Activated CD4-positive, alpha-beta T cell treated with anti-CD3 and anti-CD28 coated beads, Interleukin-2, amount 10 ng/mL, durations not matched to agents 24 days and 14 days (primary cell): ENCODE data around the gene SPRED3. TPM values are rescaled to one million over a fixed set of nuclear protein-coding genes. Genes with fewer than 3 reads are reported as not detected.
"Not testable (repeated sequence)": the region's sequence is repeated elsewhere in the genome, so short reads cannot be mapped to it uniquely, and the experiment has no call there.

ENCODE experiments used
- DNase-seq: peaks from one replicate; pipeline ENCODE4 v3.0.0; 2022
- H3K27ac Mint-ChIP-seq: one replicate; pipeline ENCODE4 v1.8.0; 2022; ENCODE audit warnings: mild to moderate bottlenecking, mixed read lengths
- H3K27me3 Mint-ChIP-seq: one replicate; pipeline ENCODE4 v1.8.0; 2022; ENCODE audit warnings: mixed read lengths
- H3K36me3 Mint-ChIP-seq: one replicate; pipeline ENCODE4 v1.8.0; 2022; ENCODE audit warnings: low read depth, mild to moderate bottlenecking, mixed read lengths
- H3K4me1 Mint-ChIP-seq: one replicate; pipeline ENCODE4 v1.8.0; 2021; ENCODE audit warnings: mixed read lengths
- H3K4me3 Mint-ChIP-seq: one replicate; pipeline ENCODE4 v1.8.0; 2022; ENCODE audit warnings: mild to moderate bottlenecking, moderate library complexity, mixed read lengths
- H3K9me3 Mint-ChIP-seq: one replicate; pipeline ENCODE4 v1.8.0; 2021; ENCODE audit warnings: mixed read lengths
- intact Hi-C: fragments of 100-400 bp; cut with micrococcal nuclease; formaldehyde crosslinking; loops from one replicate; pipeline ENCODE4 v1.15.1; 2023
- total RNA-seq: library from RNA; stranded (reverse); gene quantifications from 2 replicates; pipeline ENCODE4 v1.2.3, GENCODE V29; 2022

Gene SPRED3
- total RNA-seq, 1 donor from 2014 or later, result 2.9 TPM

DNA sequence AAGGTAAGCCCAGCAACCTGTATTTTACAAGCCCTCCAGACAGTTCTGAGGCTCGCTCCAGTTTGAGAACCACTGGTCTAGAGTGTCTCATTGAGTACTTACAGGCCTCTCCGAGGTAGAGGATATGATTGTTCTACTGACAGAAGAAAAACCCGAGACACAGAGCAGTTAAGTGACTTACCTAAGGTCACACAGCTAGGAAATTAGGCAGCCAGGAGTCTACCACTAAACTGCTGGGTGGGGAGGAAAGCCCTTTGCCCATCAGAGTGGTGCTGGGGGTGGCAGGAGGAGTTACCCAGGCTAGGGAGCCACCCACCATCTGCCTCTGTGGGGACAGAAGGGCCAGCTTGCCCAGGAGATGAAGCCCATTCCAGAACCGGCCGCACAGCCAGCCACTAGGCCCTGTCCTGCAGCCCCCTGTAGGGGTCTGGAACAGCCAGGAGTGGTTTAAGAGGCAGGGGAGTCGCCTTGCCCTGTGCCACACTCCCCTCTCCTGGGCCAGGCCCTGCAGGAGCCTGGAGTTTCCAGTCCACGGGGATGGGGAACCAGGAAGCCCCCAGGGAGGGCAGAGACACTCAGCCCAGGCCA, 36.8 kb downstream of the SPRED3 start:
- Mint-ChIP-seq H3K27me3 (no peaks in the 10 kb centered on the region), H3K27ac (peak overlapping the region; percentile 84), H3K4me3 (peak overlapping the region; percentile 40), H3K9me3 (no peaks in the 10 kb centered on the region), H3K36me3 (no peaks in the 10 kb centered on the region), H3K4me1 (peaks cover 25% of the 10 kb centered on the region)
- intact Hi-C loops, result no loop called here
- no peak for DNase-seq

DNA sequence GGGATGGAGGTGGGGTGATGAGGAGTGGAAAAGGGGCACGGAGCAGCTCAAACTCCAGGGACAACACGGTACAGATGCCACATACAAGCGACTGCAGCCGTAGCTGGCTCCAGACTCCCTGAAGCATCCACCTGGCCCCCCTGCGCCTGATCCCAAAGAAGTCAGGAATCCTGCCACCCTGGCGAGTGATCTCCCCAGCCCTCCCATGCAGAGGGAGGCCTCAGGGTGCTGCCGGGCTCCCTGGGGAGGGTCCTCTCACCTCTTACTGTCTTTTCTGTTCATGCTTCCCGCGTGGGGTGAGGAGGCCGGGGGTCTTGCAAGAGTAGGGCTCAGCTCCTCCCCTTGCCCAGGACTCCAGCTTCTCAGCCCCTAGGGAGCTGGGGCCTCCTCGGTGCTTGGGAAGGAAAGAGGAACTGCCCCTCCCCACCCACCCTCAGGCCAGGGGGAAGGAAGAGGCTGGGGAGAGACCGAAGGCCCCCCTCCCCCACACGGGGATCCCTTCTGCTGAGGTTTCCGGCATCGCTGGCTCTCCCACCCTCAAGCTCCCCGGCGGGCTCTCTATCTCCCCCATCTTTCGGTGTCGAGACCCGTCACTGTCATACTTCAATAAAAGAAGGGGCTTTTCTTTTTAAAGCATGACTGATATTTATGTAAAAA, 37.4 kb downstream of the SPRED3 start, which contains the start of gene RASGRP4:
TSS of gene RASGRP4 (minus strand) at position 410 of the 657 bp plus-strand sequence. CDS start at position 282, 128 bp downstream.
- Mint-ChIP-seq H3K27ac (peak within 1 kb of the TSS; percentile 86), H3K27me3 (peaks cover 2% of the 10 kb centered on the region), H3K36me3 (no peaks in the 10 kb centered on the region), H3K9me3 (no peaks in the 10 kb centered on the region), H3K4me3 (peak within 1 kb of the TSS; percentile 52), H3K4me1 (peaks cover 27% of the 10 kb centered on the region)
- DNase-seq, result peak; percentile 75
- intact Hi-C loops, result loop anchor here (2.0 kb wide), 1 partner anchor 23 kb away; the partner anchor contains the start of gene FAM98C

DNA sequence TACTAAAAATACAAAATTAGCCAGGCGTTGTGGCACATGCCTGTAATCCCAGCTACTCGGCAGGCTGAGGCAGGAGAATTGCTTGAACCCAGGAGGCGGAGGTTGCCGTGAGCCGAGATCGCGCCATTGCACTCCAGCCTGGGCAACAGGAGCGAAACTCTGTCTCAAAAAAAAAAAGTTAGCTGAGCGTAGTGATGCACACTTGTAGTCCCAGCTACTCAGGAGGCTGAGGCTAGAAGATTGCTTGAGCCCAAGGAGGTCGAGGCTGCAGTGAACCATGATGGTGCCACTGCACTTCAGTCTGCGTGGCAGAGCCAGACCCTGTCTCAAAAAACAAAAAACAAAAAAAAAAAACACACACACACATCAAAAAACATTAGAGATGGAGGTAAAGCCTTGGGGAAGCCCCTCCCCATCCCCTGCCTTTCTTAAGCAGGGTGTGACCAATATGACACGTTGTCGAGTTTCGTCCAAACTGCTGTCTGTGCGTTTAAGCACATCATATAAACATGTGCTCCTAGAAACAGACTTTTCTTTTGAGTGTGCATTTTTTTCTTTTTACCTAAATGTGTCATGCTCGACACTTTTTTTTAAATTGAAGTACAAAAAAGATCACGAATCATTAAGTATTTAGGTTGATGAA, 38.7 kb downstream of the SPRED3 start:
- Mint-ChIP-seq H3K4me1 (peaks cover 27% of the 10 kb centered on the region), H3K27ac (peak overlapping the region; percentile 83), H3K4me3 (peak overlapping the region; percentile 21)
- intact Hi-C loops, result loop anchor here (2.0 kb wide), 1 partner anchor 24 kb away; the partner anchor contains the start of gene FAM98C
- H3K36me3 Mint-ChIP-seq, H3K27me3 Mint-ChIP-seq, H3K9me3 Mint-ChIP-seq: not testable (repeated sequence)
- peak; percentile 76 for DNase-seq

DNA sequence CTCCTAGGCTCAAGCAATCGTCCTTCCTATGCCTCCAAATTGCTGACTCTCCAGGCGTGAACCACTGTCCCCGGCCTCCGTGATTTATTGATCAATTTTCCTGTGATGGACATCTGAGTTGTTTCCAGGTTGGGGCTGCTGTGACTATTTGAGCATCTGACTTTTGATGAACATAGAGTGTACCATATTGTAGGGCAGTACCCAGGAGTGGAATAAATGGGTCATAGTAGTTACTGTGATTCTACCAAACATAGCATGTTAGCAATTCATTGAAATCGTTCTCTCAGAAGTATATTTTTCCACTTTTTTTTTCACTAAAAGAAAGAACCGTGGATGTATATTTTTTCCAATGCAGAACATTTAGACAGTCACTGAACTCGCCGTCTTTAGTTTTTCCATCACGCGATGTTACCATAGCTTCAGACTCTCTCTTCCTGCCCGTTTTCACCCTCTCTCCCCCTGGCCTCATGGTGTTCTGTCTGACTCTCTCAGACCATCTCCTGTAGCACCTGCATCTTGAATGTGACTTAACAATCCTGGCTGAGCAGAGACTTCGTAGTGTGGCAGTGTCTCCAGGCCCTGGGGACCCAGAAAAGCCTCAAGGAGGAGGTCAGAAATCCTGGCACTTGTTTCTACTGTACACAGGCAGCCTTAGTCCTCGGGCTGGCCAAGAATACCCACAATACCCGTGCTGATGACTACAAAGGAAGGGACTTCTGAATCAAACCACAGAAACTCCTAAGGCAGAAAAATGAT, 40.7 kb downstream of the SPRED3 start:
- Mint-ChIP-seq H3K4me1 (peaks cover 34% of the 10 kb centered on the region), H3K27me3 (peaks cover 9% of the 10 kb centered on the region), H3K4me3 (peak overlapping the region; percentile 59), H3K36me3 (no peaks in the 10 kb centered on the region), H3K9me3 (no peaks in the 10 kb centered on the region), H3K27ac (peak overlapping the region; percentile 94)
- intact Hi-C loops, result no loop called here
- peak; percentile 67 for DNase-seq

DNA sequence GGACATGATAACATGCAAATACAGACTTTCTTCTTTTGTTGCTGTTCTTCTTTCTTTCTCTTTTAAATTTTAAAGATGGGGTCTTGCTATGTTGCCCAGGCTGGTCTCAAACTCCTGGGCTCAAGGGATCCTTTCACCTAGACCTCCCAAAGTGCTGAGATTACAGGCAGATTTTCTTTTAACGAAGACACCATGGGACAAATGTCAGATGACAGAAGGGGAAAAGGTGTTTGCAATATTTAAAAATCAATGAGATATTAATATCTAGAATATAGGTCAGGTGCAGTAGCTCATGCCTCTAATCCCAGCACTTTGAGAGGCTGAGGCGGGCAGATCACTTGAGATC, 41.3 kb downstream of the SPRED3 start:
- no peaks in the 10 kb centered on the region for H3K36me3 Mint-ChIP-seq
- peaks cover 36% of the 10 kb centered on the region for H3K4me1 Mint-ChIP-seq
- peak overlapping the region; percentile 59 for H3K4me3 Mint-ChIP-seq
- intact Hi-C loops, result no loop called here
- DNase-seq, result no peak
- H3K27me3 Mint-ChIP-seq, result peaks cover 12% of the 10 kb centered on the region
- H3K27ac Mint-ChIP-seq, result peak overlapping the region; percentile 94
- H3K9me3 Mint-ChIP-seq, result no peaks in the 10 kb centered on the region

DNA sequence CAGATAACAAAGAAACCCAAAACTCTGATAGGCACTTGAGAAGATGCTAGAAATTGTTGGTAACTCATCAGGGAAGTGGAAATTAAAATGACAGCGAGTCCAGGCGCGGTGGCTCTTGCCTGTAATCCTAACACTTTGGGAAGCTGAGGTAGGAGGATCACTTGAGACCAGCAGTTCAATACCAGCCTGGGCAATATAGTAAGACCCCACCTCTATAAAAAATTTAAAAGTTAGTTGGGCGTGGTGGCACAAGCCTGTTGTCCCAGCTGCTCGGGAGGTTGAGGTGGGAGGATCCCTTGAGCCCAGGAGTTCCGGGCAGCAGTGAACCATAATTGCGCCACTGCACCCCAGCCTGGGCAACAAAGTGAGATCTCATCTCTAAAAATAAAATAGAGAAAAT, 42.4 kb downstream of the SPRED3 start:
- no peaks in the 10 kb centered on the region for H3K36me3 Mint-ChIP-seq
- no peaks in the 10 kb centered on the region for H3K9me3 Mint-ChIP-seq
- intact Hi-C loops, result no loop called here
- no peak overlapping the region for H3K4me3 Mint-ChIP-seq
- H3K4me1 Mint-ChIP-seq, result peaks cover 34% of the 10 kb centered on the region
- H3K27ac Mint-ChIP-seq, result peak overlapping the region; percentile 53
- no peak for DNase-seq
- peaks cover 12% of the 10 kb centered on the region for H3K27me3 Mint-ChIP-seq

DNA sequence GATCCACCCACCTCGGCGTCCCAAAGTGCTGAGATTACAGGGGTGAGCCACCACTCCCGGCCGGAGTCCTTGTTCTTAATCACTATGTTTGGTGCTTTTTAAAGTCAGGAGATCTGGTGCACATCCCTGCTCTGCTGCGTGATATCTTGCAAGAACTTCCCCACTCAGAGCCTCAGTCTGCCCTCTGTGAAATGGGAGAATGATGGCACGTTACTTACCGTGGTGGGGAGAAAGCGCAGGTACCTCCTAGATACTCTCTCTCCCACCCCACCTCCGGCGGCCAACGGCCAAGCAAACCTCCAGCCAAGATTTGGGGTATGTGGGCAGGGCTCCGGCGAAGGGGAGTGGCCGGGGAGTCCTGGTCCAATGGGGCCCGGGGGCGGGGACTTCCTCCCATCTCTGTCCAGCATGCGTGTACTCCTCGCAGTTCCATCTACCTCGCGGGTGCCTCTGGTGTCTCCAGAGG, 44.8 kb downstream of the SPRED3 start, which contains the start of gene RYR1:
TSS of gene RYR1 (plus strand) at position 424 of the 466 bp plus-strand sequence. CDS start 139 bp downstream, outside the sequence.
- Mint-ChIP-seq H3K4me3 (peak within 1 kb of the TSS; percentile 53), H3K27ac (peak within 1 kb of the TSS; percentile 74), H3K27me3 (peaks cover 15% of the 10 kb centered on the region), H3K4me1 (peaks cover 21% of the 10 kb centered on the region), H3K36me3 (no peaks in the 10 kb centered on the region), H3K9me3 (no peaks in the 10 kb centered on the region)
- DNase-seq, result peak; percentile 87
- intact Hi-C loops, result no loop called here

DNA sequence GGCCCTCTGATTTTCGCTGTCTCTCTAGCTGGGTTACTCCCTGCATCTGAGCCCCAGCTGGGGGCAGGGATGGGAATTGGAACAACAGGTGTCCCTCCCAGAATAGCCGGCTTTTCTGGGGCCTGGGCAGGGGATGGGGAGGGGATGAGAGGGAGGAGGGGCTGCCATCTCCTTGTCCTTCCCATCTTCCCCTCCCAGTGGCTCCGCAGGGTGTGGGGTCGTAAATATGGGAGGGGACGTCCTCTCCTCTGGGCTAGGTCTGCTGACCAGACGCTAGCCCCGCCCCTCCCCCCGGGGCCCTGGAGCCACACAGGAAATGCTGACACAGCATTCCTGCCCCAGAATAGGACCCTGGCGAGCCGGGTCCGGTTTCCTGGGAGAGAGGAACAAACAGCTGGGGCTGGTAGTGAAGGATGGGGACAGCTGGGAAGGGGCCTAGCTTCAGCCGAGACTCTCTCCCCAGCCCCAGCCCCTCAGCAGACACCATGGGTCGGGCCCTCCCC, 46.1 kb downstream of the SPRED3 start:
- H3K36me3 Mint-ChIP-seq, result no peaks in the 10 kb centered on the region

DNA sequence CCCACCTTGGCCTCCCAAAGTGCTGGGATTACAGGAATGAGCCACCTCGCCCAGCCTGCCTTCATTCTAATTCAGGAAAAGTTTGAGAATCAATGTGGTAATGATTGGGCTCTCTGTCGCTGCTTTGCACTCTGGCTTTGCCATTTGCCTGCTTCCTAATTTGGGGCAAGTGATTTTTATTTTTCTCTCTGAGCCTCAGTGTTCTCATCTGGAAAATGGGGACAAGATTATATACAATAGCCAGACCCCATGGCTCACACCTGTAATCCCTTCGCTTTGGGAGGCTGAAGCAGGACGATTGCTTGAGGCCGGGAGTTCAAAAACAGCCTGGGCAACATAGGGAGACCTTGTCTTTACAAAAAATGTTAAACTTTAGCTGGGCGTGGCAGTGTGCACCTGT, 48.8 kb downstream of the SPRED3 start:
- peaks cover 13% of the 10 kb centered on the region for H3K27me3 Mint-ChIP-seq
- H3K36me3 Mint-ChIP-seq, result no peaks in the 10 kb centered on the region
- intact Hi-C loops, result no loop called here
- no peak overlapping the region for H3K4me3 Mint-ChIP-seq
- H3K27ac Mint-ChIP-seq, result no peak overlapping the region
- H3K4me1 Mint-ChIP-seq, result peaks cover 12% of the 10 kb centered on the region
- no peaks in the 10 kb centered on the region for H3K9me3 Mint-ChIP-seq
- DNase-seq, result no peak

More for the DNA sequence above, 46.1 kb downstream of the SPRED3 start:
- Mint-ChIP-seq H3K27me3 (peaks cover 15% of the 10 kb centered on the region), H3K4me3 (peak overlapping the region; percentile 53), H3K27ac (peak overlapping the region; percentile 74), H3K4me1 (peaks cover 13% of the 10 kb centered on the region), H3K9me3 (no peaks in the 10 kb centered on the region)
- intact Hi-C loops, result no loop called here
- DNase-seq, result no peak

DNA sequence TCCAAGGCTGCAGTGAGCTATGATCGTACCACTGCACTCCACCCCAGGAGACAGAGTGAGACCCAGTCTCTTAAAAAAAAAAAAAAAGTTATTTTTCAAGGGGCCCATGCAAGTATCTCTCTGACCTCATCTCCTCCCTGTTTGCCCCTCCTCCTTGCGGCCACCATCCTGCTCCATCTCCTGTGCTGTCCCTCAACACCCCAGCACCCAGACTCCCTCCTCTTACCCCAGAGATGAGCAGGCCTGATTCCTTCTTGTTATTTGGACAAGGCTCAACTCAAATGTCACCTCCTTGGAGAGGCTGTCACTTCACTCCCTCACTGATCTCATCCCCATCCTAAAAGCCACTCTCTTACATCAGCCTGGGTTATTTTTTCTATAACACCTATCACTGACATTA, 49.4 kb downstream of the SPRED3 start:
- Mint-ChIP-seq H3K4me3 (no peak overlapping the region), H3K9me3 (no peaks in the 10 kb centered on the region), H3K4me1 (peaks cover 12% of the 10 kb centered on the region), H3K27me3 (peaks cover 13% of the 10 kb centered on the region), H3K36me3 (no peaks in the 10 kb centered on the region), H3K27ac (no peak overlapping the region)
- no peak for DNase-seq
- intact Hi-C loops, result no loop called here

DNA sequence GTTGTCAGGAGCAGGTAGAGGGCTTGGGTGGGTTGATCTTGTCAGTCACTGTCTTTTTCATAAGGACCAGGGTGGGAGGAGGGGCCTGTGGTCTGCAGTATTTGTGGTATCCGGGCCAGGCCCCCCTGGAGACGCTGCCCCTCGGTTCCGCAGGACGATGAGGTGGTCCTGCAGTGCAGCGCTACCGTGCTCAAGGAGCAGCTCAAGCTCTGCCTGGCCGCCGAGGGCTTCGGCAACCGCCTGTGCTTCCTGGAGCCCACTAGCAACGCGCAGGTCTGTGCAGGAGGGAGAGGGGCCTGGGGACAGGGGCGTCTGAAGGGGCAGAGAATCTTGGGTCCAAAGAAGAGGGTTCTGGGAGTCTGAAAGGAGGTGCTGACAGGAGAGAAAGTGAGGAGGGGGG, 52.1 kb downstream of the SPRED3 start:
- Mint-ChIP-seq H3K4me3 (no peak overlapping the region), H3K9me3 (no peaks in the 10 kb centered on the region), H3K4me1 (peaks cover 3% of the 10 kb centered on the region), H3K27me3 (peaks cover 3% of the 10 kb centered on the region), H3K36me3 (no peaks in the 10 kb centered on the region), H3K27ac (no peak overlapping the region)
- intact Hi-C loops, result no loop called here
- no peak for DNase-seq

DNA sequence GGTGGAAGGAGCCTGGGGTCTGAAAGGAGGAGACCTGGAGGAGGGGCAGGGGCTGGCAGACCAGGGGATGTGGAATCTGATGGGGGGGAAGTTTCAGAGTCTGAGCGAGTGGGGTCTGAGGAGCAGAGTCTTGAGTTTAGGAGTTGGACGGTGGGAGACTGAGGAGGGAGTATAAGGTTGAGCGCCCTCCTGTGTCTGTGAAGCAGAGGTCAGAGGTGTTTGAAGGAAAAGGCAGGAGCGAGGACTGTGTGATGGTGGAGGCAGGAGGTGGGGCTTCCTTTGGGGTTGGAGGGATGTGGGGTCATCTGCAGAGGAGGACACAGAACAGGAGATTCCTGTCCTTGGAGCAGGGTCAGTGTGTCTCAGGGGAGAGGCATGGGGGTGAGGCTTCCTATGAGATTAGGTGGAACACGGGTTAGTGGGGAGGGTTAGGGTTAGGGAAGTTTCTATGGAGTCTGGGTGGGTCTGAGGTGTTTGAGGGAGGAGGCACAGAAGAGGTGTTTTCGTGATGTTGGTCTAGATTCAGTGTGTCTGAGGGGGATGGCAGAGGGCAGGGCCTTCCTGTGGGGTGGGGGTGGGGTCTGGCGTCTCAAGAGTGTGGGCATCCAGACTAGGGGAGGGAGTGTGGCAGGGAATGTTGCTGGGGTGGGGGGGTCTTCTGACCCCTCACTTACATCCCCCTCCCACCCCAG, 53.3 kb downstream of the SPRED3 start:
- H3K36me3 Mint-ChIP-seq, result no peaks in the 10 kb centered on the region
- H3K9me3 Mint-ChIP-seq, result no peaks in the 10 kb centered on the region
- peaks cover 5% of the 10 kb centered on the region for H3K4me1 Mint-ChIP-seq
- intact Hi-C loops, result no loop called here
- DNase-seq, result no peak
- no peak overlapping the region for H3K4me3 Mint-ChIP-seq
- no peak overlapping the region for H3K27ac Mint-ChIP-seq
- peaks cover 3% of the 10 kb centered on the region for H3K27me3 Mint-ChIP-seq

DNA sequence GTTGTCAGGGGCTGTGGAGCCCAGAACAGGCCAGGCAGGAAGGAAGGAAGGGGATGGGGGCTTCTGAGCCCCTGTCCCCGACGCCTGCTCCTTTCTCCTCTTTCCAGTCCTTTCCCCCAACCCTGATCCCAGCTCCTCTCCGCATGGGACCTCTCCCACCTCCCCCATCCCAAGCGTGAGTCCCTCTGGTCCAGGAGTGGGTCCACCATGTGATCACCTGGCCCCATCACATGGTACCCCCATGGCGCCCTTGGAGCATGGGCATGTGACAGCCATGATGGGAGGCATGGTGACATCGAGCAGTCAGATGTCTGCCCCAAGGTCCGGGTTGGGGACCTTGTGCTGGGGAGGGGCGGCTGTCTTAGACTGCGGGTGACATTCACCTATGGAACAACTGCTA, 54.2 kb downstream of the SPRED3 start:
- no peak overlapping the region for H3K27ac Mint-ChIP-seq
- H3K36me3 Mint-ChIP-seq, result no peaks in the 10 kb centered on the region
- H3K4me3 Mint-ChIP-seq, result no peak overlapping the region
- intact Hi-C loops, result no loop called here
- H3K4me1 Mint-ChIP-seq, result peaks cover 5% of the 10 kb centered on the region
- peaks cover 3% of the 10 kb centered on the region for H3K27me3 Mint-ChIP-seq
- no peaks in the 10 kb centered on the region for H3K9me3 Mint-ChIP-seq
- DNase-seq, result no peak
